Lower lobe of right lung (tissue), 2 donors: ENCODE data around the gene PPA1. TPM values are rescaled to one million over a fixed set of nuclear protein-coding genes. Genes with fewer than 3 reads are reported as not detected.

Experiments
- ATAC-seq, 2 donors: fragments of 200-7000 bp; cut with Tn5 transposase; one replicate each; pipeline ENCODE4 v1.9.1; 2020 to 2022; ENCODE audit warnings: mild to moderate bottlenecking in 2 of 2, moderate library complexity in 2 of 2
- DNase-seq: peaks from one replicate; pipeline ENCODE4 v3.0.0-alpha.2; 2020
- H3K27ac ChIP-seq: fragments of 200-600 bp; one replicate; pipeline ENCODE4 v1.8.0; 2022
- H3K27me3 ChIP-seq: fragments of 200-600 bp; one replicate; pipeline ENCODE4 v1.8.0; 2022; ENCODE audit warnings: low read depth
- H3K36me3 ChIP-seq: fragments of 200-600 bp; one replicate; pipeline ENCODE4 v1.8.0; 2022; ENCODE audit warnings: mild to moderate bottlenecking
- H3K4me1 ChIP-seq: fragments of 200-600 bp; one replicate; pipeline ENCODE4 v1.8.0; 2022
- H3K4me3 ChIP-seq: fragments of 200-600 bp; one replicate; pipeline ENCODE4 v1.8.0; 2022; ENCODE audit warnings: mild to moderate bottlenecking
- H3K9me3 ChIP-seq: fragments of 200-600 bp; one replicate; pipeline ENCODE4 v1.8.0; 2022
- intact Hi-C: fragments of 100-400 bp; cut with DNase I; formaldehyde crosslinking; loops from one replicate; pipeline ENCODE4 v1.11.0; 2022
- long read RNA-seq: library from polyadenylated mRNA; unstranded; transcript quantifications from one replicate; pipeline ENCODE4 v2.0.0, GENCODE V29; 2021
- total RNA-seq: library from RNA; stranded (reverse); fragmentation: NEBNext Ultra II Directional; extraction: Animal tissue kit (Norgen Biotek cat#: 25700); gene quantifications from one replicate; pipeline ENCODE4 v1.2.1, GENCODE V29; 2021
- TF ChIP-seq, protein P1 (sequence below): fragments of 200-600 bp; IDR thresholded peaks from one replicate; pipeline ENCODE4 v1.8.0; 2022; ENCODE audit warnings: antibody characterized with exemption, mild to moderate bottlenecking
- donor health status: DM: no; HTN: yes; CAD: no; lungs with severe emphysema.

Gene PPA1
- total RNA-seq, result 163 TPM
- long read RNA-seq, transcript PPA1-202 (11 exons, 1,295 nt), result major isoform, 150 of 169 reads
- long read RNA-seq, partial matches to known transcripts, result 11 of 169 reads
- long read RNA-seq, other reads (novel, unspliced or antisense), result 8 of 169 reads

DNA sequence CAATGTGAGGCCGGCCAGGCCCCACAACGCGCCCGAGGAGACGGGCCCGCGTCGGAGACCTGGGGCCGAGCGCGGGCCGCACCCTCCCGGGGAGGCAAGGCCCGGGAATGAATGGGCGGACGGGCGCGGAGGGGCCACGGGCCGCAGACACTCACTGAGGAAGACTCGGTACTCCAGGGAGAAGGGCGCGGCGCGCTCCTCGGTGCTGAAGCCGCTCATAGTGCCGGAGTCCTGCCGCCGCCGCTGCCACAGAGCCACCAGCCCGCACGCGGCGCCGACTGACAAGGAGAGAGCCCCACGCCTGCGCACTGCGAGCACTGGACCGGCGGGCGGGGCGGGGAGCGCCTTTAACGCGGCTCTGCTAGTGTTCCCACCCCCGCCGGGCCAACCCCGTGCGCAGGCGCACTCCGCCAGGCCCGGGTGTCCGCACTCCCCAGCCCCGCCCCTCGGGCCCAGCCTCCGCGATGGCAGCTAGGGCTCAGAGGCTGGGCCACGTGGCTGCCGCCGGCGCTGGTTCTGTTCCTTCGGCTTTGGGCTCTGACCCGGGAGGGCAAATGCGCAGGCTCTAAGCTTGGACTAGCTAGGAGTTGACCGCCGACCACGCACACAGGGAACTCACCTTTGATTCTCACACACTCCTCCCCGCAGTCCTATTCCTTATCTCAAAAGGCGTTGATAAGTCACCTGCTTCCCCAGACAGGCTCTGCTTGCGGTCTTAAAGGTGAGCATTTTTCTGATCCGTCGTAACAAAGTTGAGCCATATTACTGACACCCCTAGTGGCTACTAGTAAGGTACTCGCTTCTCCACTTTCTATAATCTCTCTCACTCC lies at the start of gene PPA1:
Gene PPA1, minus strand, starts transcription at position 321 of the 830 bp plus-strand sequence. Its CDS starts 102 bp downstream, at position 219.
- DNase-seq (peak; percentile 99), ATAC-seq (peak; percentile 98 to 100)
- H3K4me3 ChIP-seq, result peak within 1 kb of the TSS; percentile 79
- H3K36me3 ChIP-seq, result peaks cover 16% of the 10 kb centered on the region
- peak within 1 kb of the TSS; percentile 85 for H3K27ac ChIP-seq
- TF ChIP-seq, protein P1, sequence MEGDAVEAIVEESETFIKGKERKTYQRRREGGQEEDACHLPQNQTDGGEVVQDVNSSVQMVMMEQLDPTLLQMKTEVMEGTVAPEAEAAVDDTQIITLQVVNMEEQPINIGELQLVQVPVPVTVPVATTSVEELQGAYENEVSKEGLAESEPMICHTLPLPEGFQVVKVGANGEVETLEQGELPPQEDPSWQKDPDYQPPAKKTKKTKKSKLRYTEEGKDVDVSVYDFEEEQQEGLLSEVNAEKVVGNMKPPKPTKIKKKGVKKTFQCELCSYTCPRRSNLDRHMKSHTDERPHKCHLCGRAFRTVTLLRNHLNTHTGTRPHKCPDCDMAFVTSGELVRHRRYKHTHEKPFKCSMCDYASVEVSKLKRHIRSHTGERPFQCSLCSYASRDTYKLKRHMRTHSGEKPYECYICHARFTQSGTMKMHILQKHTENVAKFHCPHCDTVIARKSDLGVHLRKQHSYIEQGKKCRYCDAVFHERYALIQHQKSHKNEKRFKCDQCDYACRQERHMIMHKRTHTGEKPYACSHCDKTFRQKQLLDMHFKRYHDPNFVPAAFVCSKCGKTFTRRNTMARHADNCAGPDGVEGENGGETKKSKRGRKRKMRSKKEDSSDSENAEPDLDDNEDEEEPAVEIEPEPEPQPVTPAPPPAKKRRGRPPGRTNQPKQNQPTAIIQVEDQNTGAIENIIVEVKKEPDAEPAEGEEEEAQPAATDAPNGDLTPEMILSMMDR, result peak; percentile 16
- no peaks in the 10 kb centered on the region for H3K9me3 ChIP-seq
- peaks cover 38% of the 10 kb centered on the region for H3K4me1 ChIP-seq
- H3K27me3 ChIP-seq, result no peaks in the 10 kb centered on the region
- intact Hi-C loops, result no loop called here

DNA sequence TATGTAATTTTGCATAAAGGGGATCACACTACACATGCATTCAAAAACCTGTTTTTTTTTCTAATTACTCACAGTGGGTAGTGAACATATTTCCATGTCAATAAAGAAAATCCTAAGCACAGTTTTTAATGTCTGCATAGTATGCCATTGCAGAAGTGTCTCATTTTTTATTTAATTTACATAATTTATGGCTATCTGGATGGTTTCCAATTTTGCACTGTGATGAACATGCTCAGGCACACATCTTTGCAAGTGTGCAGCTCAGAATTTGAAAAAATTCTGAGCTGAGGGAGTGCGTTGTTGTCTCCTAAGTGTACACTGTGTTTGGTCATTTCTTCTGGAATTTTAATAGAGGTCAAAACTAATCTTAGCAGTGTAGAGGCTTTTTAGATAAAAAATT lies 48.4 kb upstream of the PPA1 start:
- TF ChIP-seq, protein P1, result no peak
- H3K4me1 ChIP-seq, result peaks cover 9% of the 10 kb centered on the region
- DNase-seq (no peak), ATAC-seq (no peak)
- no peak overlapping the region for H3K27ac ChIP-seq
- no peaks in the 10 kb centered on the region for H3K9me3 ChIP-seq
- no peaks in the 10 kb centered on the region for H3K36me3 ChIP-seq
- no peak overlapping the region for H3K4me3 ChIP-seq
- intact Hi-C loops, result no loop called here
- H3K27me3 ChIP-seq, result peaks cover 38% of the 10 kb centered on the region

DNA sequence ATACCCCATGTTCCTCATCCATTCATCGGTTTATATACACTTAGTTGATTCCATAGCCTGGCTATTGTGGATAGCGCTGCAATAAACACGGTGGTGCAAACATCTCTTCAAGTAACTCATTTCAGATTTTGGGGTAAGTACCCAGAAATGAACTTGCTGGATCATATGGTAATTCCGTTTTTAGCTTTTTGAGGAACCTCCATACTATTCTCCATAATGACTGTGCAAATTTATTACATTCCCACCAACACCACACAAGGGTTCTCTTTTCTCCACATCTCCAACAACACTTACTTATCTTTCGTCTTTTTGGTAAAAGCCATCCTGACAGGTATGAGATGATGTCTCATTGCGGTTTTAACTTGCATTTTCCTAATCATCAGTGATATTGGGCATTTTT lies 46.9 kb upstream of the PPA1 start:
- H3K27ac ChIP-seq, result no peak overlapping the region
- ATAC-seq, result no peak
- H3K4me1 ChIP-seq, result peaks cover 9% of the 10 kb centered on the region
- TF ChIP-seq, protein P1, result no peak
- H3K4me3 ChIP-seq, result no peak overlapping the region
- no peak for DNase-seq
- intact Hi-C loops, result no loop called here
- H3K9me3 ChIP-seq, result no peaks in the 10 kb centered on the region
- H3K27me3 ChIP-seq, result peaks cover 26% of the 10 kb centered on the region
- no peaks in the 10 kb centered on the region for H3K36me3 ChIP-seq

DNA sequence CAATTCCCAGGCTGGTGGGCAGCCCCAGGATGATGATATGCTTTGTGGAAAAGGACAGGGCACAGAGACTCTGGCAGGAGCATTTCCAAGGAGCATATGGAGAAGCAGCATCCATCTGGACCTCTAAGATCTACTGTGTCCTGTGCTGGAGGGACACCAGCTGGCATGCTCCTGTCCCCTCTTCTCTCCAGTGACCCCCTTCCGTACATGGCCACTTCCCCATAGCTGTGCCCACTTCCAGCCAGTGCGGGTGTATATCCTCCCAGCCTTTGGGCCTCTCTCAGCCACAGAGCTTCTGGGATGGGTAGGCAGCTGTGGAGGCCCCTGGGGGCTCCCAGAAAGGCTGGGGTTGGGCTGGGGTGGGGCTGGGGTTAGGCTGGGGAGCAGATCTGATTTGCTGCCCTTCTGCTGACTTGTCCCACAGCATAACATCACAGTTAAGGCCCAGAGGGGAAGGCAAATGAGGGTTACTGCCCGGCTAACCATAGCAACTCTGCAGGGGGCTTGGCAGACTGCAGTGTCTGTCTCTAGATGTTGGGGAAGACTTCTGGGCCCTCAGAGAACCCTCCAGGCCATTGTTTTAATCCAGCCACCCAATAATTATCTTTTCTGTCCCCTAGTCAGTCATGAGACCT lies 44.3 kb upstream of the PPA1 start:
- H3K4me3 ChIP-seq, result no peak overlapping the region

DNA sequence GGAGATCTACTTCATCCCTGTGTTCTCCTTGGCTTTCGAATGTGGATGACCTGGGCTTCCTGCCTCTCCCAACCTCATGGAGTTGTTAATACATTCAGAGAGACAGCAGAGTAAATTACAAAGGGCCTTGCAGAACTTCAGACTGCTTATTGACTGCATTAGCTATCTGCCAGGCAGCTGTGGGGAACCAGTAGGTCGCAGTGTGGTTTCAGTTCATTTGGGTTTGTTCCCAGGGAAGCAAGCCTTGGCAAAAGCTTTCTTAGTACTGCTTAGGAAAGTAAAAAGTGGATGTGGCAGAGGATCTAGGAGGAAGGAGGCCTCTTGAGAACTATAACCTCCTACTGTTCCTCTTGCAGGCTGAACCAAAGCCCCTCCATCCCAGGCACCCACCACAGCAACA lies 41.4 kb upstream of the PPA1 start:
- no peaks in the 10 kb centered on the region for H3K36me3 ChIP-seq
- intact Hi-C loops, result no loop called here
- peak; percentile 10 to 50 for ATAC-seq
- no peak overlapping the region for H3K4me3 ChIP-seq
- no peaks in the 10 kb centered on the region for H3K27me3 ChIP-seq
- H3K27ac ChIP-seq, result no peak overlapping the region
- peaks cover 9% of the 10 kb centered on the region for H3K4me1 ChIP-seq
- TF ChIP-seq, protein P1, result no peak
- H3K9me3 ChIP-seq, result no peaks in the 10 kb centered on the region
- no peak for DNase-seq

More for the DNA sequence above, 44.3 kb upstream of the PPA1 start:
- H3K27me3 ChIP-seq, result peaks cover under 1% of the 10 kb centered on the region
- TF ChIP-seq, protein P1, result no peak
- ATAC-seq (peak in 1 of 2 donors; percentile 10), DNase-seq (no peak)
- H3K27ac ChIP-seq, result no peak overlapping the region
- intact Hi-C loops, result no loop called here
- no peaks in the 10 kb centered on the region for H3K36me3 ChIP-seq
- peaks cover 5% of the 10 kb centered on the region for H3K4me1 ChIP-seq
- H3K9me3 ChIP-seq, result no peaks in the 10 kb centered on the region
